Glomerular visceral epithelial cell (primary cell): Measurements from ENCODE around the gene NELFCD.

Source experiments
- DNase-seq: peaks from one replicate; pipeline ENCODE4 v3.0.0-alpha.2; 2016; ENCODE audit errors: extremely low spot score

The NELFCD gene

DNA sequence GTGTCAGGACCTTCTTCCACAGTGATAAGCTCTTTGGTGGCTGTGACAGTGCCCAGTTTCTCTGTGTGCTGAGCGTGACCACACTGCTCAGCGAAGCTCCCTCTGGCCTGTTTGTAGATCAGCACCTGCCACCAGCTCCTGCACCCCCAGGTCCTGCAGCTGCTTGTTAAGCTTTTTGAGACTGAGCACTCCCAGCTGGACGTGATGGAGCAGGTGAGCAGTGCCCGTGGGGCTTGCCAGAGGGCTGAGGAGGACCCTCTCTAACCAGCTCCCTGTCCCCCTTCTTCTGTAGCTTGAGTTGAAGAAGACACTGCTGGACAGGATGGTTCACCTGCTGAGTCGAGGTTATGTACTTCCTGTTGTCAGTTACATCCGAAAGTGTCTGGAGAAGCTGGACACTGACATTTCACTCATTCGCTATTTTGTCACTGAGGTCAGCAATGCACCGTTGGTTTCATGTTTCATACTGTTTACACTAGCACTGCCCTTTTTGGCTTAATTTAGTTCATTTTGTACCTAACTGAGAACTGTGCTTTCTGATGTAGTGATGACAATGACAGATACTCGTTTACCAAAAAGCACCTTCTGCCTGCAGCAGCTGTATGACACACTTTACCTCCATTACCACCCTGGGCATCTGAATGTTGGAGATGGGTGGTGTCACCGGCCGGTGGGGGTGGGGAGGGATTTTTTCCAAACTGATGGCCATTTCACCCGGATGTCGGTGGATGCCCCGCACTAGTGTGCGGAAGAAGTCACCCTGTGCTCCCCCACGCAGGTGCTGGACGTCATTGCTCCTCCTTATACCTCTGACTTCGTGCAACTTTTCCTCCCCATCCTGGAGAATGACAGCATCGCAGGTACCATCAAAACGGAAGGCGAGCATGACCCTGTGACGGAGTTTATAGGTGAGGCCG, 12.5 kb downstream of the NELFCD start:
- DNase-seq: no peak

DNA sequence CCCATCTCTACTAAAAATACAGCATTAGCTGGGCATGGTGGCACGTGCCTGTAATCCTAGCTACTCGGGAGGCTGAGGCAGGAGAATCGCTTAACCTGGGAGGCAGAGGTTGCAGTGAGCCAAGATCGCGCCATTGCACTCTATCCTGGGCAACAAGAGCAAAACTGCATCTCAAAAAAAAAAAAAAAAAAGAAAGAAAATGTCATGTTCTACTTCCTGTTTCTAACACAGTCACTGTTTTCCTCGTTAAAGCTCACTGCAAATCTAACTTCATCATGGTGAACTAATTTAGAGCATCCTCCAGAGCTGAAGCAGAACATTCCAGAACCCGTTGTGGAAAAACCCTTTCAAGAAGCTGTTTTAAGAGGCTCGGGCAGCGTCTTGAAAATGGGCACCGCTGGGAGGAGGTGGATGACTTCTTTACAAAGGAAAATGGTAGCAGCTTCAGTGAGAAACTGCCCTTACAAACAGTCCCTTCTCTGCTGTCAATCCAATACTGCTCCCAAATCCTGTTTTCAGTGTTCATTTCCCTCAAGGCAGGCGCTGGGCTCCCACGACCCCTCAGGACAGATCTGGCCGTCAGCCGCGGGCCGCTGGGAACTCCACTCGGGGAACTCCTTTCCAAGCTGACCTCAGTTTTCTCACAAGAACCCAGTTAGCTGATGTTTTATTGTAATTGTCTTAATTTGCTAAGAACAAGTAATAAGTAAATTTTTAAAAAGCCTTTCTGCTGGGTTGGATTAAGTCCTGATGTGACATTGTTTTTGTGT, 13.5 kb downstream of the NELFCD start:
- no peak for DNase-seq

GRCh38 chr20:58995461-58996225, 14.6 kb downstream of the NELFCD start:
- peak; percentile 73 for DNase-seq

DNA sequence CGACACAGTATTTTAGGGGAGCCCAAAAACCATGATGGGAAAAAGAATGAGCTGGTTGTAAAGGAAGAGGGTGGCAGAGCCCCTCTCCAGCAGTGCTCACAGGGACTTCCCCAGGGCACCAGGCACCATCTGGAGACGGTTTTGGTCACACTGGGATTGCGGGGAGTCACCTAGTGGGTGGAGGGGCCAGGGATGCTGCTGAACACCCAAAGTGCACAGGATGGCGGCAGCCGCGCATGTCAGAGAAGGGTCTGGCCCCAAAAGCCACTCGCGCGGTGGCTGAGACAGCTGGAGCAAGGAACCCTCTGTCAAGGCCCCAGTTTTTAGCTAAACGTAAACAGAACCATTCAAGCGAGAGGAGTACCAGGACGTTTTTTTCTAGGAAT, 15.2 kb downstream of the NELFCD start:
- no peak for DNase-seq

GRCh38 chr20:58997141-58997770, 16.2 kb downstream of the NELFCD start:
- no peak for DNase-seq

- no peak for DNase-seq
Measured at GRCh38 chr20:58998656-58999055, 17.6 kb downstream of the NELFCD start.

DNA sequence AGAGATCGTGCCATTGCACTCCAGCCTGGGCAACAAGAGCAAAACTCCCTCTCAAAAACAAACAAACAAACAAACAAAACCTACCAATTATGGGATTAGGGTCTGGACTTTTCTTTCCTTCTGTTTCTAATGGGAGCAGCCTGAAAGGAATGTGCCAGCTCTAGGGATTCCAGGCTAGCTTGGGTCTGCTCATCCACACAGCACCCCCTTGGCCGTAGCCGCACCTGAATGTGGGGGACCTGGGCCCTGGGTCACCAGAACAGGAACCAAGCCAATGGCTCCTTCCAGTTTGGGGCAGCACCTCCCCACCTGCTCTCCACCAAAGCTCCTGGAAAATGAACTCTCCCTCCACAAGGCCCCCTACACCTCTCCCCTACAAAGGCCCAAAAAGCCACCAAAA, 19.3 kb downstream of the NELFCD start:
- DNase-seq: no peak

DNA sequence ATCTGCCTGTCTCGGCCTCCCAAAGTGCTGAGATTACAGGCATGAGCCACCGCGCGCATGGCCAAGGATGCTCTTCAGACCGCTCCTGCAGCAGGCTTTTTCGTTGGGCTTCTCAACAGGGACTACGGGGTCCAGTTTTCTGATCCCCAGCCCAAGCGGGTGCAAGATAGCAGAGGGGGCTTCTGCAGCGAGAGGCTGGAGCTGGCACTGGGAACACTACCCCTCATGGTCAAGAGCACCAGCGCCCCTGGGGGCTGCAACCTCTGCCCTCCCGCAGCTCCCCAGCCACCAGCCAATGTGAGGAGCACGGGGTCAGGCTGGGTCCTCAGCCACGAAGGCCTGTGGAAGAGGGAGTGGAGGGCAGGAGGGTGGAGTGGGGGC, 20.0 kb downstream of the NELFCD start:
- DNase-seq: no peak

DNA sequence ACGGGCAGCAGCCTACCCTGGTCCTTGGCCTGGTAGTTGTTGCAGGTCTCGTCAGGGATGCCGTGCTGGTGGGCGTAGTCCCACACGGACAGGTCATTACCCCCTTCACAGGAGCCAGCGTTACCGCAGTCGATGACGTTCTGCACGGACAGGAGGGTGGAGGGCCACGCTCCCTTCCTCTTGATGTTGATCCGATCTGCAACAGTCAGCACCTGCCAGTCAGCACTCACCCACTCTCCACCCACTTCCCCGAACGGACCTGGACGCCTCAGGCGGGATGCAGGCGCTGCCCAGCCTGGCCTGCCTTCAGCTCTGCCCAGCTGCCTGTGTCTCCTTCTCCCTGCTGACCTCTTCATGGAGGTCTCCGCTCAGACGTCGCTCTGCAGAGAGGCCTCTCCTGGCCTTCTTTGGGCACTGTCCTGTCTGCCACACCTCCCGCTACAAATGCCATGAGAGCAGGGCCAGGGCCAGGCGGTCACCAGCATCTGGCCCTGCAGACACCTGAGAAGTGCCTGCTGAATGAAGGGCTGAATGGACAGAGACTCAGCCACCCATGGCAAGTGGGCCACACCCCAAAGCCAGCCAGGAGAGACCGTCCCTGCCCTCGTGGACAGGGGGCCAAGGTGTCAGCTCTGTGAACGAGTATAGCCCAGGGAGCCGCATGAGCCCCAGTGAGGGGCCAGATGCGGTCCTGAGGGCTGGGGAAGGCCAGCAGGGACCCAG, 20.6 kb downstream of the NELFCD start:
- no peak for DNase-seq

DNA sequence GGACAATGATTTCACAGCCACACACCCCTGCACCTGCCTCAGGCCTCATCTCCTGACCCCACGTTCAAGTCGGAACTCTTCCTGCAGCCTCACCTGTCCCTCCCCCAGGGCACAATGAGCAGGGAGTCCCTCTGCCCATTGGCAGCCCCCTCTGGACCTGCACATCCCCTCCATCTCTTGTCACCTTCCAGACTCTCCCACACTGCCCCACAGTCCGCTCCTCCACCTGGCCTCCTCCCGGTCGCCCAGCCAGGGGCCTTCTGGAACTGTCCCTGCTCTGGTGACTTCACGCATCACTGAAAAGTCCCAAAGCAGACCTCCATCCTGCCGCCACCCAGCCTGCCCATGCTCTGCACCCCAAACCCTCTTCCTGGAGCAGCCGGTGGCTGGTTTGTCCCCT, 21.3 kb downstream of the NELFCD start:
- no peak for DNase-seq

DNA sequence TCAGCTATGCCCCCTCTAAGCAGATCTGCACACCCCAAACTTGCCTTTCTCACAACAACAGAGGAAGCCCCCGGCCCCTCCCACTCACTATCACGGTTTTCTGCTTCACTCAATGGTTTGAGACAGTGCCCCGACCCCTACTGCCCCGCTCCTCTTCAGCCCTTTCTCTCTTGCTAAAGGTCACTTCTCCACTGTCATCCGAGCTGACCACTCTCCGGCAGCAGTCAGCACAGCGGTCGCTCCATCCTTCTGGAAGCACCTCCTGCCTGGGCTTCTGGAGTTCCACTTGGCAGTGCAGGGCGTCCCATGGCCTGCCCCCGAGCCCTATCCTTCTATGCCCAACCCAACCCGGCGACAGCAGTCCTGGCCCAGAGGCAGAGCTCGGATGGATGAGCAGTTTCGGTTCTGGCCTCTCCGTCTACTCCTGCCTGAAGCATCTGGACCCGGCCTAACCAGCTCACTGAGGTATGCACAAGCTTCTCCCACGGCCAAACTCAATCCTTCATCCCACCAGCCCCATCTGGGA, 21.9 kb downstream of the NELFCD start:
- no peak for DNase-seq

GRCh38 chr20:59003836-59004492, 22.9 kb downstream of the NELFCD start:
- DNase-seq: no peak

DNA sequence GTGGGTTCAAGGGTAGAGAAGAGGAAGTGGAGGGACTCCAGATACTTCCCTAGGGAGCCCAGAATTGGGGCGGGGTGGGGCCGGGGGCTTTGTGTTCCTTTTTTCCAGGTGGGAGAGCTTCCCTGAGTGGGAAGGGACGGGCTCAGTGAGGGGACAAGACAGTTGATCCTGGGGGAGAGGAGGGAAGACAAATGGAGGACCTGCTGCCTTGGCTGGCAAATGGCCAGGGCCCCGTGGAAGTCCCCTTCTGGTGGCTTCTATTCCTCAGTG, 23.4 kb downstream of the NELFCD start:
- DNase-seq: no peak

GRCh38 chr20:59004763-59005522, 23.9 kb downstream of the NELFCD start:
- DNase-seq: peak; percentile 51

- no peak for DNase-seq
Measured at GRCh38 chr20:59005523-59006166, 24.6 kb downstream of the NELFCD start.

GRCh38 chr20:59006167-59006863, 25.3 kb downstream of the NELFCD start:
- DNase-seq: peak; percentile 67

DNA sequence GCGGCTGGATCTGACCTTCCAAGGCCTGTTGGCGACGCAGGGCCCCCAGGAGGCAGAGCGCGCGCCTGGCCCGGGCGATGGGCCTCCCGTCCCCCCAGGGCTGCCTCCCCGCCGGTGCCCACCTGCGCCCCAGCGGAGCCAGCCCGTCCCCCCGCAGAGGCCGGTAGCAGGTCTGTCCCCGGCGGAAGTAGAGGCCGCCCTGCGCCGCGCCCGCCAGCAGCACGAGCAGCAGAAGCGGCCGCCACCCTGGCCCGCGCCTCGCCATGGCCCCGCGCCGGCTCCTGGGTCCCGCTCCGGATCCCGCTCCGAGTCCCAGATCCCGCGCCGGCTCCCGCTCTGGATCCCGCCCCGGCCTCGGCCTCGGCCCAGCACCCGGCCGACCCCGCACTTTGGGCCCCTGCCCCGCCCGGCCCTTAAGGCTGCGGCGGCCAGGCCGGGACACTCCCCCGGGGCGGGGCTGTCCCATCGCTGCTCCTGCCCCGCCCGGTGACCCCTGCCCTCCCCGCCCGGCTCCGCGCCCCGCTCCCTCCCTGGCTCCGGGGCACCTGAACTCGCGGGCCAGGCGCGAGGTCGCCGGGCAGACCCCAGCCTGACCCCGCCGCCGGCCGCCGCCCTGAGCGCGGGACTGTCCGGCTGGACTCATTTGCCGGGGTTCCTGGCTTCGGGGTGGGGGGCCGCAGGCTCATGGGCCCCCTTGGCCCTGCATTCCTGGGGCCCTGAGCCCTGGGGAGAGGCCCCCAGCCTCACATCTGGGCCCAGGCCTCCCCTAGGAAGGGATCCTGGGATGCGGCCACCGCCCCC, 26.0 kb downstream of the NELFCD start, which contains the start of gene CTSZ:
TSS of gene CTSZ (minus strand) at position 391 of the 801 bp plus-strand sequence. CDS start at position 265, 126 bp downstream.
- peak; percentile 76 for DNase-seq
